Activated CD4-positive, alpha-beta T cell treated with anti-CD3 and anti-CD28 coated beads, Interleukin-2, amount 50 U/mL, for 24 hours (primary cell): Measurements from ENCODE around the gene ADAMTSL2.
A peak's percentile ranks its signal among the peaks of the same experiment; 100 is the strongest.
"Not testable (repeated sequence)": the region's sequence is repeated elsewhere in the genome, so short reads cannot be mapped to it uniquely, and the experiment has no call there.

Experiments
- DNase-seq, 2 donors: peaks; one replicate each; pipeline ENCODE4 v3.0.0-alpha.2; 2020; ENCODE audit warnings: low read depth in 1 of 2, low spot score in 1 of 2

The ADAMTSL2 gene

GRCh38 chr9:133556354-133556753 is 21.9 kb downstream of the ADAMTSL2 start:
- no peak for DNase-seq

GRCh38 chr9:133557581-133557980 is 23.1 kb downstream of the ADAMTSL2 start:
- DNase-seq: no peak

GRCh38 chr9:133558191-133559126 is 24.0 kb downstream of the ADAMTSL2 start:
- peak in 1 of 2 donors; percentile 39 for DNase-seq

- DNase-seq: no peak
These were observed 25.8 kb downstream of the ADAMTSL2 start for GRCh38 chr9:133560311-133560710.

GRCh38 chr9:133560944-133561343 is 26.4 kb downstream of the ADAMTSL2 start:
- no peak for DNase-seq

GRCh38 chr9:133561976-133562554 is 27.6 kb downstream of the ADAMTSL2 start:
- no peak for DNase-seq

- DNase-seq: no peak
These were observed 28.2 kb downstream of the ADAMTSL2 start for GRCh38 chr9:133562611-133563290.

GRCh38 chr9:133563291-133563796 is 28.8 kb downstream of the ADAMTSL2 start:
- no peak for DNase-seq

- DNase-seq: not testable (repeated sequence)
These were observed 29.3 kb downstream of the ADAMTSL2 start for GRCh38 chr9:133563814-133564213.

GRCh38 chr9:133564451-133565116 is 30.1 kb downstream of the ADAMTSL2 start:
- no peak for DNase-seq

- DNase-seq: no peak
These were observed 31.9 kb downstream of the ADAMTSL2 start for GRCh38 chr9:133566382-133566781.

GRCh38 chr9:133566817-133567216 is 32.3 kb downstream of the ADAMTSL2 start:
- DNase-seq: no peak

GRCh38 chr9:133568186-133568585 is 33.7 kb downstream of the ADAMTSL2 start:
- no peak for DNase-seq

GRCh38 chr9:133569121-133569785 is 34.7 kb downstream of the ADAMTSL2 start:
- DNase-seq: no peak

GRCh38 chr9:133569891-133570690 is 35.6 kb downstream of the ADAMTSL2 start:
- DNase-seq: no peak

GRCh38 chr9:133570691-133571080 is 36.2 kb downstream of the ADAMTSL2 start:
- no peak for DNase-seq

GRCh38 chr9:133571391-133571890 is 36.9 kb downstream of the ADAMTSL2 start:
- no peak for DNase-seq

GRCh38 chr9:133571896-133572595 is 37.5 kb downstream of the ADAMTSL2 start:
- DNase-seq: no peak

GRCh38 chr9:133572821-133573361 is 38.4 kb downstream of the ADAMTSL2 start:
- DNase-seq: no peak
